Fibroblast of the aortic adventitia (primary cell): ENCODE data around the gene ENPP6. TPM values are rescaled to one million over a fixed set of nuclear protein-coding genes. Genes with fewer than 3 reads are reported as not detected.
A peak's percentile ranks its signal among the peaks of the same experiment; 100 is the strongest.

Source experiments
- DNase-seq: peaks from one replicate; pipeline ENCODE4 v3.0.0-alpha.2; 2010; ENCODE audit warnings: low read depth
- H3K4me3 ChIP-seq: 2 replicates; pipeline ENCODE4 v1.5.1; 2011; ENCODE audit warnings: low read depth, mild to moderate bottlenecking, control low read depth, low read length, moderate library complexity
- CTCF ChIP-seq: IDR thresholded peaks from 2 replicates; pipeline ENCODE4 v1.5.1; 2011; ENCODE audit warnings: mild to moderate bottlenecking, low read length, control low read depth, inconsistent platforms; ENCODE audit not compliant: insufficient read depth
- total RNA-seq: library from RNA; depleted of rRNA; stranded (reverse); fragments of >200 nt; gene quantifications from 2 replicates; pipeline ENCODE4 v1.2.3, GENCODE V29; 2012; ENCODE audit warnings: low replicate concordance

ENPP6 gene
- total RNA-seq, 1 donor, result 0.18 TPM

- H3K4me3 ChIP-seq, result peak overlapping the region; percentile 41
- TF ChIP-seq CTCF, result no peak
- DNase-seq, result peak; percentile 73
Measured at GRCh38 chr4:184096561-184097240, 121.0 kb downstream of the ENPP6 start.

GRCh38 chr4:184094532-184095159 is 123.0 kb downstream of the ENPP6 start:
- H3K4me3 ChIP-seq, result no peak overlapping the region
- no peak for TF ChIP-seq CTCF
- DNase-seq, result no peak

- no peak for TF ChIP-seq CTCF
- H3K4me3 ChIP-seq, result no peak overlapping the region
- no peak for DNase-seq
Measured at GRCh38 chr4:184091986-184092385, 125.7 kb downstream of the ENPP6 start.

- no peak overlapping the region for H3K4me3 ChIP-seq
- DNase-seq, result no peak
- TF ChIP-seq CTCF, result no peak
Measured at GRCh38 chr4:184090571-184090970, 127.1 kb downstream of the ENPP6 start.

- DNase-seq, result no peak
- TF ChIP-seq CTCF, result no peak
- H3K4me3 ChIP-seq, result no peak overlapping the region
Measured at GRCh38 chr4:184080674-184081073, 137.0 kb downstream of the ENPP6 start.

GRCh38 chr4:184074677-184075388 is 142.8 kb downstream of the ENPP6 start:
- DNase-seq, result no peak
- TF ChIP-seq CTCF, result no peak

More at GRCh38 chr4:184074677-184075388, 142.8 kb downstream of the ENPP6 start:
- no peak overlapping the region for H3K4me3 ChIP-seq
